ENCODE data around the gene ABAT. TPM values are rescaled to one million over a fixed set of nuclear protein-coding genes. Genes with fewer than 3 reads are reported as not detected.
A peak's percentile ranks its signal among the peaks of the same experiment; 100 is the strongest.

Gene ABAT
- total RNA-seq, 1 donor from 2014 or later: 14.5 TPM

DNA sequence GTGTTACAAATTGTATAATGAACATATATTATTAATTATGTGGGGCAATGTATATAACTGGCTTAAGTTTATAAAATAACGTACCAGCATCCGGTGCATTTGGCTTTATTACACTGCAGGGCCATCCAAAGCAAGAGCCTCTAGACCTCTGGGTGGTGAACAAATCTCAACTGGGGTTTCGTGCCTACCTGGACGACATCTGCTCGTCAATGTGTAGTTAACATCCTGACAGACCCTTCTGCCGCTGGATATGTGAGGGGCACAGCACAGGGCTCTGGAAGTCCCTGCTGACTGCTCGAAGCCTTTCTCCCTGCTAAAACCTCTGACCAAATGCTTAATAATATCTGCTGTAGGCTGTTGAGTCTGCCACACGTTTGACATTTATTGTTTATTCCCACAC is 120.7 kb downstream of the ABAT start:
- Histone ChIP-seq H3K27me3 (ENCODE audit: low read depth) (no peaks in the 10 kb centered on the region), H3K4me1 (peaks cover 51% of the 10 kb centered on the region), H3K9me3 (replicated peaks) (no peaks in the 10 kb centered on the region), H3K27ac (replicated peaks) (no peak overlapping the region), H3K4me3 (no peak overlapping the region), H3K36me3 (no peaks in the 10 kb centered on the region)
- intact Hi-C loops (cut with micrococcal nuclease): loop anchor here (10.0 kb wide), 1 partner anchor 130 kb away; no protein-coding TSS in a partner anchor
- TF ChIP-seq, protein P1, sequence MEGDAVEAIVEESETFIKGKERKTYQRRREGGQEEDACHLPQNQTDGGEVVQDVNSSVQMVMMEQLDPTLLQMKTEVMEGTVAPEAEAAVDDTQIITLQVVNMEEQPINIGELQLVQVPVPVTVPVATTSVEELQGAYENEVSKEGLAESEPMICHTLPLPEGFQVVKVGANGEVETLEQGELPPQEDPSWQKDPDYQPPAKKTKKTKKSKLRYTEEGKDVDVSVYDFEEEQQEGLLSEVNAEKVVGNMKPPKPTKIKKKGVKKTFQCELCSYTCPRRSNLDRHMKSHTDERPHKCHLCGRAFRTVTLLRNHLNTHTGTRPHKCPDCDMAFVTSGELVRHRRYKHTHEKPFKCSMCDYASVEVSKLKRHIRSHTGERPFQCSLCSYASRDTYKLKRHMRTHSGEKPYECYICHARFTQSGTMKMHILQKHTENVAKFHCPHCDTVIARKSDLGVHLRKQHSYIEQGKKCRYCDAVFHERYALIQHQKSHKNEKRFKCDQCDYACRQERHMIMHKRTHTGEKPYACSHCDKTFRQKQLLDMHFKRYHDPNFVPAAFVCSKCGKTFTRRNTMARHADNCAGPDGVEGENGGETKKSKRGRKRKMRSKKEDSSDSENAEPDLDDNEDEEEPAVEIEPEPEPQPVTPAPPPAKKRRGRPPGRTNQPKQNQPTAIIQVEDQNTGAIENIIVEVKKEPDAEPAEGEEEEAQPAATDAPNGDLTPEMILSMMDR (IDR thresholded peaks at IDR 0.05; ENCODE audit: borderline replicate concordance): peak; percentile 56
- DNase-seq: no peak

DNA sequence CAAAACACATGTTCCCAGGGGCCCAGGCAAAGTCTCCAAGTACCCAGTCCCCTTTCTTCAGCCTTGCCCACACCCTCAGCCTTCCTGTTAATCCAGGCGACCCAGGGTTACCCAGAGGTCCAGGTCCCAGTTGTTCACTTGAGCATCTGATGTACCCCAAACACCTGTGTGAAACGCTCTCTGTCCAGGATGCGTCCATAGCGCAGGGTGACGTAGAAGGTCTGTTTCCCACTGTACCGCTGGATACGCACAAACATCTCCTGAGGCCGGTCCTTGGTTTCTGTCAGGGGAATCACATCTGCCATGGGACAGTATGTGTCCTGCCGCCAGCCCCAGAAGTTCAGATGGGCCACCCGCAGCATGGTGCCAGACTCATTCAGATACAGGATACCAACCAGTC is 121.4 kb downstream of the ABAT start:
- H3K9me3 ChIP-seq (replicated peaks): no peaks in the 10 kb centered on the region
- TF ChIP-seq, protein P1 (IDR thresholded peaks at IDR 0.05; ENCODE audit: borderline replicate concordance): no peak
- no peak for DNase-seq
- H3K36me3 ChIP-seq: no peaks in the 10 kb centered on the region
- intact Hi-C loops (cut with micrococcal nuclease): loop anchor here (10.0 kb wide), 1 partner anchor 131 kb away; no protein-coding TSS in a partner anchor
- peaks cover 53% of the 10 kb centered on the region for H3K4me1 ChIP-seq
- H3K27me3 ChIP-seq (ENCODE audit: low read depth): no peaks in the 10 kb centered on the region
- H3K27ac ChIP-seq (replicated peaks): no peak overlapping the region
- no peak overlapping the region for H3K4me3 ChIP-seq

DNA sequence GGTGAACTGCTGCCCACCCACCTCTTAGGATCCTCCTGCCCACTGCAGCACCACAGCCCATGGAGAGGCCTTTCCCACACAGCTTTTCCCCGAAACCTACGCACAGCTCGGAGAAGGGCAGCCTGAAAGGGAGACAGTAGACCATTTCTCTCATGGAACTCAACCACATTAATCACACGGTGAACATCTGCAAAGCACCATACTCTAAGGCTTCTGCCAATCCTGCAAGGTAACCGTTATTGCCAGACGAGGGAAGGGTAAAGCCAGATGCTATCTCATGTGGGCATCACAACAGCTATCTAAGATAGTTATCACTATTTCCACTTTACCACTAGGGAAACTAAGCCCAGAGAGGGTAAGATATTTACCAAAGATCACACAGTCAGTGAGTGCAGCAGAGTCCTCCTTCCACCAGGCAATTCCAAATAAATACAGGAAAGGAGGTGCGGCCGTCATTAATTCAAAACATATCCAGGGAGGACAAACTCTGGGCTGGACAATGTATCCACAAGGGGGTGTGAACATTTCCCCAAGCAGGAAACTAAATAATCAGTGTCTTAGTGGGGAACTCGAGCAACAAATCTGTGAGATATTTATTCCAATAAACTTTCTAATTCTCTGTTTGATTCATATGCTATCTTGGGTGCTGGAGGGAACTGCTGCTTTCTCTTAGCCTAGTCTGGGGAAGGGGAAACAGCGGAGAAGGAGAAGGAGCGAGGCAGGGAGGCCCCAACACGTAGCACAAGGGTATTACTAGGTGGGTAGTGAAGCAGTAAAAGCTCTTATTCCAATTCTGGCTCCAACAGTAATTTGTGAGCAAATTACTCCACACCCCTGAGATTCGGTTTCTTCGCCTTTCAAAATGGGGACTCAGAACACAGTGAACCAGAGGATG is 122.3 kb downstream of the ABAT start:
- H3K4me3 ChIP-seq: peak overlapping the region; percentile 90
- intact Hi-C loops (cut with micrococcal nuclease): loop anchor here (10.0 kb wide), 1 partner anchor 132 kb away; no protein-coding TSS in a partner anchor
- no peaks in the 10 kb centered on the region for H3K9me3 ChIP-seq (replicated peaks)
- peak overlapping the region; percentile 83 for H3K27ac ChIP-seq (replicated peaks)
- peaks cover 53% of the 10 kb centered on the region for H3K4me1 ChIP-seq
- no peak for DNase-seq
- no peaks in the 10 kb centered on the region for H3K27me3 ChIP-seq (ENCODE audit: low read depth)
- TF ChIP-seq, protein P1 (IDR thresholded peaks at IDR 0.05; ENCODE audit: borderline replicate concordance): no peak
- H3K36me3 ChIP-seq: peaks cover 3% of the 10 kb centered on the region

DNA sequence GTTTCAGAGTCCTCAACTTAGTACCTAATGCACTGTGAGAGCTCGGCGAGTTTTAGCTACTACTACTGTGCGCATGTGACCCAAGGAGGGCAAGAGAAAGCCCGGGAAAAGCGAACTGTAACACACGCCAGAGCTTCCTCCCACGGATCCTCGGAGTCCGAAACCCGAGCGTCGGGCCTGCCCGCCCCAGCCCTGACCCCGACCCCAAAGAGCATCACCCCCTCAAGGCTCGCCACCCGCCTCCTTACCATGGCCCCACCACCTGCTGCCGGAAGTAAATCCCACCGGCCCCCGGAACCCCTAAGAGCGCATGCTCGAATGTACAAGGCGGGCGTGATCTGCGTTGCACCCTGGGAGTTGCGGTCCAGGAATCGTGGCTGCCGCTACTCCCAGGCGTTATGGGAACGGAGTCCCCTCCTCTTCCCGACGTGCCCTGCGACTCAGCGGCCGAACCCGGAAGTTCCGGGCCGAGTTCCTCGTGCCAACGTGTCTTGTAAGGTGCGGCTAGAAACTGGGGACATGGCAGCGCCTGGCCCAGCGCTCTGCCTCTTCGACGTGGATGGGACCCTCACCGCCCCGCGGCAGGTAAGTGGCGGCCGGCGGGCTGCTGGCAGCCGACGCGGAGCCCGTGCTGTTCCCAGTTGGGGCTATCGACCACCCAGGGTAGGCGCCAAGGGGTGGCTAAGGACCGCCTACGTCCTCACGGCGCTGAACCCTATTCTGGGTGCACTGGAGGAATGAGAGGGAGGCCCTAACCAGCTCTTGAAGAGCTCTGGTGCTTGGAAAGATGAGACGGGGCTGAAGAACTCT is 123.2 kb downstream of the ABAT start, which contains the start of the genes PMM2 and TMEM186:
Gene PMM2 (plus strand): TSS at position 476 of the 810 bp plus-strand sequence. CDS start 44 bp downstream, at position 520.
Gene TMEM186 (minus strand): TSS at position 276 of the 810 bp plus-strand sequence. CDS start 25 bp downstream, at position 251.
- intact Hi-C loops (cut with micrococcal nuclease): loop anchor here (10.0 kb wide), 1 partner anchor 133 kb away; no protein-coding TSS in a partner anchor
- Histone ChIP-seq H3K27me3 (ENCODE audit: low read depth) (no peaks in the 10 kb centered on the region), H3K4me3 (peak within 1 kb of the TSS; percentile 90), H3K9me3 (replicated peaks) (no peaks in the 10 kb centered on the region), H3K4me1 (peaks cover 53% of the 10 kb centered on the region), H3K36me3 (peaks cover 12% of the 10 kb centered on the region), H3K27ac (replicated peaks) (peak within 1 kb of the TSS; percentile 83)
- peak; percentile 96 for DNase-seq
- TF ChIP-seq, protein P1 (IDR thresholded peaks at IDR 0.05; ENCODE audit: borderline replicate concordance): no peak

DNA sequence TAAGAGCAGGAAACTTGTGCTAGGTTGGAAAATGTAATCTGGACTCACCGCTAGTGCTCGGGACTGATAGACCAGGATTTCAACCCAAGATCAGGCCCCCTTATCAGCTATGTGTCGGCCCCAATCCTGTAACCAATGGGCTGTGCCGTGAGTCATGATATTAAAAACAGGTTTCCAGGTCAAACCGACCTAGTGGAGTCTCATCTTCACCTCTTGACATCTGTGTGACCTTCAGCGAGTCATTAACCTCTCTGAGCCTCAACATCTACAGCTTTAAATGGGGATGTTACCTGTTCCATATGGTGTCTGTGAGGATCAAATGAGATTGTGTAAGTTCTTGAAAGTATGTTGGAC is 123.7 kb downstream of the ABAT start:
- Histone ChIP-seq H3K36me3 (peaks cover 17% of the 10 kb centered on the region), H3K4me3 (peak overlapping the region; percentile 90), H3K4me1 (peaks cover 53% of the 10 kb centered on the region), H3K27me3 (ENCODE audit: low read depth) (no peaks in the 10 kb centered on the region), H3K27ac (replicated peaks) (peak overlapping the region; percentile 83), H3K9me3 (replicated peaks) (no peaks in the 10 kb centered on the region)
- no peak for DNase-seq
- TF ChIP-seq, protein P1 (IDR thresholded peaks at IDR 0.05; ENCODE audit: borderline replicate concordance): no peak
- intact Hi-C loops (cut with micrococcal nuclease): loop anchor here (10.0 kb wide), 1 partner anchor 133 kb away; no protein-coding TSS in a partner anchor
